CMK (cell line): Measurements from ENCODE around the gene ARG1.
"Not testable (repeated sequence)": the region's sequence is repeated elsewhere in the genome, so short reads cannot be mapped to it uniquely, and the experiment has no call there.

Experiments used
- DNase-seq: peaks from one replicate; pipeline ENCODE4 v3.0.0-alpha.2; 2010; ENCODE audit warnings: low read depth

Gene ARG1

GRCh38 chr6:131572686-131573415, at the start of gene ARG1:
TSS of gene ARG1 (plus strand) at chr6:131573226. CDS start at chr6:131573283, 57 bp downstream.
- no peak for DNase-seq

GRCh38 chr6:131523988-131524673, 48.9 kb upstream of the ARG1 start:
- no peak for DNase-seq

DNA sequence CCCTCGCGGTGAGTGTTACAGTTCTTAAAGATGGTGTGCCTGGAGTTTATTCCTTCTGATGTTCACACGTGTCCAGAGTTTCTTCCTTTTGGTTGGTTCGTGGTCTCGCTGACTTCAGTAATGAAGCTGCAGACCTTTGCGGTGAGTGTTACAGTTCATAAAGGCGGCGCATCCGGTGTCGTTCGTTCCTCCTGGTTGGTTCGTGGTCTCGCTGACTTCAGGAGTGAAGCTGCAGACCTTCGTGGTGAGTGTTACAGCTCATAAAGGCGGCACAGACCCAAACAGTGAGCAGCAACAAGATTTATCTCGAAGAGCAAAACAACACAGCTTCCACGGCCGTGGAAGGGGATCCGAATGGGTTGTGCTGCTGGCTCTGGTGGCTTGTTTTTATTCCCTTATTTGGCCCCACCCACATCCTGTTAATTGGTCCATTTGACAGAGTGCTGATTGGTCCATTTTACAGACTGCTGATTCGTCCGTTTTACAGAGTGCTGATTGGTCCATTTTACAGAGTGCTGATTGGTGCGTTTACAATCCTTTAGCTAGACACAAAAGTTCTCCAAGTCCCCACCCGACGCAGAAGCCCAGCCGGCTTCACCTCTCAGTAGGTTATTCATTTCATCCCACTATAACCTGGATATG, 48.2 kb upstream of the ARG1 start:
- no peak for DNase-seq

DNA sequence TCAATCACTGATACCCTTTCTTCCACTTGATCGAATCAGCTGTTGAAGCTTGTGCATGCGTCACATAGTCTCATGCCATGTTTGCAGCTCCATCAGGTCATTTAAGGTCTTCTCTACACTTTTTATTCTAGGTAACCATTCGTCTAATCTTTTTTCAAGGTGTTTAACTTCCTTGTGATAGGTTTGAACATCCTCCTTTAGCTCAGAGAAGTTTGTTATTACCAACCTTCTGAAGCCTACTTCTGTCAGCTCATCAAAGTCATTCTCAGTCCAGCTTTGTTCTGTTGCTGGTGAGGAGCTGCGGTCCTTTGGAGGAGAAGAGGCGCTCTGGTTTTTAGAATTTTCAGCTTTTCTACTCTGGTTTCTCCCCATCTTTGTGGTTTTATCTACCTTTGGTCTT, 42.1 kb upstream of the ARG1 start:
- DNase-seq, result not testable (repeated sequence)

- not testable (repeated sequence) for DNase-seq
Observed at GRCh38 chr6:131531681-131532080, 41.3 kb upstream of the ARG1 start.

GRCh38 chr6:131532580-131533039, 40.4 kb upstream of the ARG1 start:
- DNase-seq, result no peak

GRCh38 chr6:131538615-131539014, 34.4 kb upstream of the ARG1 start:
- DNase-seq, result not testable (repeated sequence)

GRCh38 chr6:131545317-131545716, 27.7 kb upstream of the ARG1 start:
- DNase-seq, result no peak

- DNase-seq, result no peak
Observed at GRCh38 chr6:131547488-131547887, 25.5 kb upstream of the ARG1 start.

- DNase-seq, result no peak
Observed at GRCh38 chr6:131548441-131548840, 24.6 kb upstream of the ARG1 start.

DNA sequence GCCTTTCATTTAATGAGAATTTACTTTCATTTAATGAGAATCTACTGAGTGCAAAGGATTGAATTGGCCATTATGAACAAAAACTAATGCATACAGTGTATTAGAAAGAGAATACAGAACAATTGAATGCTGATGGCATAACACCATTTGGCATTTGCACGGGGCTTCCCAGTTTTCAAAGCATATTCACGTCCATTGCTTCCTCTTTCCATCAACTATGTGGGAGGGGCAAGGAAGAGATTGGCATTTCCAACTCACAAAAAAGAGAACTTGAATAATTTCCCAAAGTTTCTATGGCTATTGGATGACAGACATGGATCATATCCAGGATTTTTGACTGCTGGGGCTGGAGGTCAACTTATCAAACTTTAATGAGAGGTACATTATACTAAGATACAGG, 23.2 kb upstream of the ARG1 start:
- DNase-seq, result no peak

GRCh38 chr6:131551902-131552301, 21.1 kb upstream of the ARG1 start:
- no peak for DNase-seq

DNA sequence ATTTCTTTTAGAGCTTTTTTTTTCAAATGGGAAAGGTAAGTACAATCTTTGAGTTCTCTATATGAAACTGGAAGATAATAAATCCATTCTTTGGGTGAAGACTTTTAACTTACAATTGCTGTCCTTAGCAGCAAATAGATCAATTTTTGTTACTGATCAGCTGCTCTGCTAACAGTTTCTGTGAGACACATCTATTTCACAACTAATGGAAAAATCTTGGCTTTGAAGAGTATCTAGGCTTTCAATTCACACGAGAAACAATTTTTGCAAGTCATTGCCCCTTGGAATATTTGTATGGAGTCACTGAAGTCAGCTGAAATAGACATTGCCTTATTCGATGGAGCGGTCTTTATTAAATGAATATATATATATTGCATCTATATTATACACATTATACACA, 20.5 kb upstream of the ARG1 start:
- DNase-seq, result no peak

DNA sequence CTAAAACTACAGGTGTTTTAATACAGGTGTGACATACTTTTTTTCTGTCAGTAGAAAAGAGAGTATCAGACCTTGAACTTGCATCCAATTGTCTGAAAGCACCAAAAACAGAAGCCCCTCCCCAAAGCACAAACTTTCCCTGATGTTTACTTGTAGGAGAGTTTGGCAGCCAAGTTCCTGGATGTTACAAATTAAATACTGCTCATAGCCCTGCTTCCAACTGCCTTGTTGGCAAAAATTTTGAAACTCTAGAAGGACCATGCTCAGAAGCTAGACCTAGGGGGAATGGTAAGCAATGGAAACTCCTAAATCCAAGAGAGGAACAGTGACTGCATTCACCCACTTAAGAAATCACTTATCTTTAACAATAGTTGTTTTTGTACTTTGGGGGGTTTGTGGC, 17.0 kb upstream of the ARG1 start:
- DNase-seq, result no peak

DNA sequence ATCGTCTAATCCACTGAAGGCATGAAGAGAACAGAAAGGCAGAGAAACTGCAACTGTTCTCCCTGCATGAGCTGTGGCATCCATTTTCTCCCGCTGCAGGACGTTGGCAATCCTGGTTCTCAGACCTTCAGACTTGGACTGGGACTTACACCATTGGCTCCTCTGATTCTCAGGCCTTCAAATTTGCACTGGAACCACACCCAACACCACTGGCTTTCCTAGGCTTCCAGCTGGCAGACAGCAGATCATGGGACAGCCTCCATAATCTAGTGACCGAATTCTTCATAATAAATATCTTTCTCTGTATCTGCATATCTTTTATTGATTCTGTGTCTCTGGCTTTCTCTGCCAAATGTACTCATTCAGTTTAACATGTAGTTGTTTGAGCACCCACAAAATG, 14.1 kb upstream of the ARG1 start:
- DNase-seq, result no peak

- no peak for DNase-seq
Observed at GRCh38 chr6:131561925-131562707, 10.9 kb upstream of the ARG1 start.

- DNase-seq, result no peak
Observed at GRCh38 chr6:131565056-131565455, 8.0 kb upstream of the ARG1 start.

GRCh38 chr6:131568726-131569125, 4.3 kb upstream of the ARG1 start:
- no peak for DNase-seq

DNA sequence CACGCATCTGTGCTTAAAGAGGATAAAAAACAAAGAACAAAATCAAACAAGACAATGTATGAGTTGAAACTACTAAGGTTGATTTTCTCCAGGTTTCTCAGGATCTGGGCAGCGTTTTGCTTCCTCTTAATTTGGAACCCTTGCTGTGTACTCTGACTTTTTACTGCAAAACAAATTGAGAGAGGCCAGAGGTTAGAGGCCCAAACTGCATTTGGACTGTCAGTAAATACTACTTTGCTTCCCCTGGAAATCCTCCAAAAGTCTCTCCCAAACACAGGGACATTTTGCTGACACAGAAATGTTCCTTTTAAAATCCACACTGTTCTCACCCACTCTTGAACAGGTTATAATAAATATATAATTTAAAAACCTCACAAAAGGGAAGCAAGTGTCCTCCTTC, 1.1 kb downstream of the ARG1 start:
- DNase-seq, result no peak

DNA sequence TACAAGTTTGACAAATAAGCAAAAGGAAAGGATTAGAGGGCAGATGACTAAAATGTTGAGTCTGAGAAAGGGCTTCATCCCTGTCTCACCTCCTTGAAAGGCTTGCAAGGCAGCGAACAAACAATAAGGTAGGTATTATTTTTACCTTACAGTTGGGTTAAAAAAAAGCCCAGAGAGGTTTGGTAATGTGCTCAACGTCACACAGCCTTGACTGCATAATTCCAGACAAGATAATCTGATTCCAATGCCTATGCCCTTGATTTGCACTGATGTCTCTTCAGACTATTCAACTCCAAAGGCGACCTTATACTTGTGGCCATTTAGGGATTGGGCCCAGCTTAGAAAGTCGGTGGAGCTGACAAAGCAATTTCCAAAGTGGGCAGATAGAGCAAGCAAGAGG, 1.7 kb downstream of the ARG1 start:
- DNase-seq, result no peak

DNA sequence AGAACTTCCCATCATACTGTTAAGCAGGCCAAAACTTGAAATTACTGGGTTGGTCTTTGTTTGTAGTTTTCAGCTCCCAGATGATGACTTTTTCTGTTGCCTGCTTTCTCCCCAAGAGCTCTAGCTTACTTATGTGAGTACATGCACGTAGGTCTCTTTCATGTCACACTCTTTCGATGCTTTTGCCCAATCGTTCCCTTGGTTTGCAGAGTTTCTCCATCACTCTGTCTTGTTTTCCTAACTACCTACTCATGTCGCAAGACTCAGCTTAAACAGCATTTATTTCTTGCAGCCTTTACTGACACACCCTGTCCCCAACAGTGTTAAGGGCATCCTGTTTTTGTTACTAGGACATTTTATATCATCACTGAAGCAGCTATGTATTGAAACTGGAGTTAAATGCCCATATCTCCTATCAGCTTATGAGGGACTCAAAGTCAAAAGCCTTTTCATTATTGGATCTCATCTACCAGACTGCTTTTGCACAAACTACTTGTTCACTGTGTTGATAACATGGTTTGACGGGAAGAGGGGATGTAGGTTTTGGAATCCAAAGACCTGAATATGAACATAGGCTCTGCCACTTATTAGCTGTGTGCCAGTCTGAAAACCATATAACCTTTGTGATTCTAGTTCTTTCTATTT, 2.9 kb downstream of the ARG1 start:
- DNase-seq, result no peak

GRCh38 chr6:131581523-131581922, 8.5 kb downstream of the ARG1 start:
- DNase-seq, result no peak
